ENCODE results near the gene CADM1.

- TF ChIP-seq EZH2 (IDR thresholded peaks at IDR 0.05; ENCODE audit: low read length, missing control alignments), result no peak
- no peak for TF ChIP-seq CTCF (conservative IDR thresholded peaks at IDR 0.05 in 1 of 2, IDR thresholded peaks at IDR 0.05 in 1 of 2; ENCODE audit: low read depth in 1 of 2, low read length in 2 of 2)
These were observed 79.0 kb downstream of the CADM1 start for GRCh38 chr11:115425250-115425649.
